ENCODE results near the gene TERT. TPM values are rescaled to one million over a fixed set of nuclear protein-coding genes. Genes with fewer than 3 reads are reported as not detected.
"Not testable (repeated sequence)": the region's sequence is repeated elsewhere in the genome, so short reads cannot be mapped to it uniquely, and the experiment has no call there.

TERT gene
- total RNA-seq, 1 experiment from 2014 or later, result 6.1 TPM

DNA sequence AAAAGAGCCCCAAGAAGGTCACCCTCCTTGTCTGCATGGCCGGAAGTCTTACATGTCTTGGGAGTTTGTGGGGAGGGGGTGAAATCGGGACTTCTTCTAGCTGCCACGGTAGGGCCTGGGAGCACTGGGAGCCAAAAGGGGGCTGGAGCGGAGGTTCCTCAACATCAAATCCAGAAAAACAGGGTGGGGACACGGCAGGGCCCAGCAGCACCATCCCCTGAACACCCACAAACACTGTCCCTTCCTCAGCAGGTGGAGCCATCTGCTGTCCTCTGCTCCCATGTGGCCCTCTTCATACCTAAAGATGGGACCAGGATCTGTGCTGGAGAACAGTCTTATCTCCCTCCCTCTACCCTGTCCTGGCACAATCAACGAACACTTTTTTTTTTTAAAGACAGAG lies 2.7 kb downstream of the TERT start:
- no TSS peak for BruUV-seq (replicated peaks)
- no peaks in the 10 kb centered on the region for H3K27me3 Mint-ChIP-seq (ENCODE audit: insufficient read depth, unreplicated experiment)
- no peaks in the 10 kb centered on the region for H3K4me1 Mint-ChIP-seq (ENCODE audit: low read depth, unreplicated experiment)
- Histone ChIP-seq H3K4me3 (ENCODE audit: low read depth, low read length) (no peak overlapping the region), H3K4me1 (peaks cover 6% of the 10 kb centered on the region), H3K36me3 (ENCODE audit: control insufficient read depth, insufficient read depth, low read length) (no peaks in the 10 kb centered on the region), H3K27me3 (replicated peaks; ENCODE audit: control insufficient read depth, insufficient read depth, low read length) (no peaks in the 10 kb centered on the region), H3K9me3 (no peaks in the 10 kb centered on the region)
- peaks cover 11% of the 10 kb centered on the region for H3K9me3 Mint-ChIP-seq (ENCODE audit: unreplicated experiment)
- no peaks in the 10 kb centered on the region for H3K36me3 Mint-ChIP-seq (ENCODE audit: insufficient read depth, unreplicated experiment)
- no peak for DNase-seq
- ChIA-PET CTCF (no interaction called here), POLR2A (no interaction called here)
- intact Hi-C loops (cut with micrococcal nuclease; ENCODE audit: unreplicated experiment), result no loop called here
- no peak overlapping the region for H3K27ac Mint-ChIP-seq (ENCODE audit: unreplicated experiment)
- TF ChIP-seq, protein P1, sequence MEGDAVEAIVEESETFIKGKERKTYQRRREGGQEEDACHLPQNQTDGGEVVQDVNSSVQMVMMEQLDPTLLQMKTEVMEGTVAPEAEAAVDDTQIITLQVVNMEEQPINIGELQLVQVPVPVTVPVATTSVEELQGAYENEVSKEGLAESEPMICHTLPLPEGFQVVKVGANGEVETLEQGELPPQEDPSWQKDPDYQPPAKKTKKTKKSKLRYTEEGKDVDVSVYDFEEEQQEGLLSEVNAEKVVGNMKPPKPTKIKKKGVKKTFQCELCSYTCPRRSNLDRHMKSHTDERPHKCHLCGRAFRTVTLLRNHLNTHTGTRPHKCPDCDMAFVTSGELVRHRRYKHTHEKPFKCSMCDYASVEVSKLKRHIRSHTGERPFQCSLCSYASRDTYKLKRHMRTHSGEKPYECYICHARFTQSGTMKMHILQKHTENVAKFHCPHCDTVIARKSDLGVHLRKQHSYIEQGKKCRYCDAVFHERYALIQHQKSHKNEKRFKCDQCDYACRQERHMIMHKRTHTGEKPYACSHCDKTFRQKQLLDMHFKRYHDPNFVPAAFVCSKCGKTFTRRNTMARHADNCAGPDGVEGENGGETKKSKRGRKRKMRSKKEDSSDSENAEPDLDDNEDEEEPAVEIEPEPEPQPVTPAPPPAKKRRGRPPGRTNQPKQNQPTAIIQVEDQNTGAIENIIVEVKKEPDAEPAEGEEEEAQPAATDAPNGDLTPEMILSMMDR (IDR thresholded peaks at IDR 0.05; ENCODE audit: insufficient read depth in 1 of 2, low read depth in 1 of 2, low read length in 1 of 2, severe bottlenecking in 1 of 2, unreplicated experiment in 1 of 2), result no peak
- no peak overlapping the region for H3K4me3 Mint-ChIP-seq (ENCODE audit: unreplicated experiment)

DNA sequence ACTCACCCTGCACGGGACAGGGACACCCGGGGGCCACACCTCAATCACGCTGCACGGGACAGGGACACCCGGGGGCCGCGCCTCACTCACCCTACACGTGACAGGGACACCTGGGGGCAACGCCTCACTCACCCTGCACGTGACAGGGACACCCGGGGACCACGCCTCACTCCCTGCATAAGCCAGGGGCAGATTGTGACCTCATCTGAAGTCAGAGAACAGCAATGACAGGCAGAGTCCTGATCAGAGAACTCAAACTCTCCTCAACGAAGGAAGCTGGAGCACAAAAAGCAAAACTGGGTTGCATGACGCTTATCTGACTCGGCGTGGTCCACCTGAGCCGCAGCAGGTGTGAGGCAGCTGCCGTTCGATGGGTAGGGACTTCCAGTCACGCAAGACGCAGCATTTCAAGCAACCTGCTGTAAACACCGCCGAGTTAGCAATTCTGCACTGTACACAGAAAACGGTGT lies 3.2 kb downstream of the TERT start:
- Mint-ChIP-seq H3K36me3 (ENCODE audit: insufficient read depth, unreplicated experiment) (no peaks in the 10 kb centered on the region), H3K9me3 (ENCODE audit: unreplicated experiment) (peaks cover 11% of the 10 kb centered on the region), H3K27ac (ENCODE audit: unreplicated experiment) (no peak overlapping the region), H3K27me3 (ENCODE audit: insufficient read depth, unreplicated experiment) (no peaks in the 10 kb centered on the region), H3K4me1 (ENCODE audit: low read depth, unreplicated experiment) (no peaks in the 10 kb centered on the region), H3K4me3 (ENCODE audit: unreplicated experiment) (no peak overlapping the region)
- CTCF ChIA-PET, result no interaction called here
- DNase-seq, result no peak
- TF ChIP-seq, protein P1 (IDR thresholded peaks at IDR 0.05; ENCODE audit: insufficient read depth in 1 of 2, low read depth in 1 of 2, low read length in 1 of 2, severe bottlenecking in 1 of 2, unreplicated experiment in 1 of 2), result no peak
- no peaks in the 10 kb centered on the region for H3K27me3 ChIP-seq (replicated peaks; ENCODE audit: control insufficient read depth, insufficient read depth, low read length)
- intact Hi-C loops (cut with micrococcal nuclease; ENCODE audit: unreplicated experiment), result no loop called here
- no peaks in the 10 kb centered on the region for H3K9me3 ChIP-seq
- no TSS peak for BruUV-seq (replicated peaks)
- no peak overlapping the region for H3K4me3 ChIP-seq (ENCODE audit: low read depth, low read length)
- H3K4me1 ChIP-seq, result peaks cover 6% of the 10 kb centered on the region
- no peaks in the 10 kb centered on the region for H3K36me3 ChIP-seq (ENCODE audit: control insufficient read depth, insufficient read depth, low read length)
- POLR2A ChIA-PET, result no interaction called here

DNA sequence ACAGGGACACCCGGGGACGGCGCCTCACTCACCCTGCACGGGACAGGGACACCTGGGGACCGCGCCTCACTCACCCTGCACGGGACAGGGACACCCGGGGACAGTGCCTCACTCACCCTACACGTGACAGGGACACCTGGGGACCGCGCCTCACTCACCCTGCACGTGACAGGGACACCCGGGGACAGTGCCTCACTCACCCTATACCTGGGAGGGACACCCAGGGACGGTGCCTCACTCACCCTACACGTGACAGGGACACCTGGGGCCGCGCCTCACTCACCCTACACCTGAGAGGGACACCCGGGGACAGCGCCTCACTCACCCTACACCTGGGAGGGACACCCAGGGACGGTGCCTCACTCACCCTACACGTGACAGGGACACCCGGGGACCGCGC lies 3.9 kb downstream of the TERT start:
- intact Hi-C loops (cut with micrococcal nuclease; ENCODE audit: unreplicated experiment); H3K27me3 Mint-ChIP-seq (ENCODE audit: insufficient read depth, unreplicated experiment); H3K4me1 ChIP-seq; H3K9me3 ChIP-seq; H3K4me3 Mint-ChIP-seq (ENCODE audit: unreplicated experiment); BruUV-seq (replicated peaks); CTCF ChIA-PET; H3K36me3 Mint-ChIP-seq (ENCODE audit: insufficient read depth, unreplicated experiment); H3K27me3 ChIP-seq (replicated peaks; ENCODE audit: control insufficient read depth, insufficient read depth, low read length); POLR2A ChIA-PET; H3K4me1 Mint-ChIP-seq (ENCODE audit: low read depth, unreplicated experiment); H3K4me3 ChIP-seq (ENCODE audit: low read depth, low read length); DNase-seq; H3K36me3 ChIP-seq (ENCODE audit: control insufficient read depth, insufficient read depth, low read length); H3K27ac Mint-ChIP-seq (ENCODE audit: unreplicated experiment): not testable (repeated sequence)
- H3K9me3 Mint-ChIP-seq (ENCODE audit: unreplicated experiment), result peaks cover 11% of the 10 kb centered on the region

DNA sequence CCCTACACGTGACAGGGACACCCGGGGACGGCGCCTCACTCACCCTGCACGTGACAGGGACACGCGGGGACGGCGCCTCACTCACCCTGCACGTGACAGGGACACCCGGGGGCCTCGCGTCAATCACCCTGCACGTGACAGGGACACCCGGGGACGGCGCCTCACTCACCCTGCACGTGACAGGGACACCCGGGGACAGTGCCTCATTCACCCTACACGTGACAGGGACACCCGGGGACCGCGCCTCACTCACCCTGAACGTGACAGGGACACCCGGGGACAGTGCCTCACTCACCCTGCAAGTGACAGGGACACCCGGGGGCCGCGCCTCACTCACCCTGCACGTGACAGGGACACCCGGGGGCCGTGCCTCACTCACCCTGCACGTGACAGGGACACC lies 5.3 kb downstream of the TERT start:
- H3K27me3 ChIP-seq (replicated peaks; ENCODE audit: control insufficient read depth, insufficient read depth, low read length); H3K36me3 ChIP-seq (ENCODE audit: control insufficient read depth, insufficient read depth, low read length); intact Hi-C loops (cut with micrococcal nuclease; ENCODE audit: unreplicated experiment); H3K27ac Mint-ChIP-seq (ENCODE audit: unreplicated experiment); H3K4me1 ChIP-seq; H3K27me3 Mint-ChIP-seq (ENCODE audit: insufficient read depth, unreplicated experiment); CTCF ChIA-PET; BruUV-seq (replicated peaks); H3K9me3 ChIP-seq; H3K4me1 Mint-ChIP-seq (ENCODE audit: low read depth, unreplicated experiment); H3K4me3 ChIP-seq (ENCODE audit: low read depth, low read length); DNase-seq; POLR2A ChIA-PET; H3K4me3 Mint-ChIP-seq (ENCODE audit: unreplicated experiment); H3K36me3 Mint-ChIP-seq (ENCODE audit: insufficient read depth, unreplicated experiment): not testable (repeated sequence)
- H3K9me3 Mint-ChIP-seq (ENCODE audit: unreplicated experiment), result peaks cover 11% of the 10 kb centered on the region

Measured in Caco-2 (cell line).